KOPT-K1 (cell line): ENCODE results near the gene PLXNB1.

Experiments
- H3K27ac ChIP-seq: fragments of 200-600 bp; sonication (generic); 2 replicates; pipeline ENCODE4 v1.5.1; 2016; ENCODE audit warnings: antibody characterized with exemption, mild to moderate bottlenecking, low read depth, low read length; ENCODE audit not compliant: poor library complexity, severe bottlenecking
- H3K36me3 ChIP-seq: fragments of 200-600 bp; sonication (generic); 2 replicates; pipeline ENCODE4 v1.5.1; 2017; ENCODE audit warnings: antibody characterized with exemption, mild to moderate bottlenecking, low read length, moderate library complexity; ENCODE audit not compliant: insufficient read depth
- H3K9me3 ChIP-seq: fragments of 200-600 bp; sonication (generic); 2 replicates; pipeline ENCODE4 v1.5.1; 2017; ENCODE audit warnings: antibody characterized with exemption, low read length, mild to moderate bottlenecking; ENCODE audit not compliant: insufficient read depth, poor library complexity, severe bottlenecking

The PLXNB1 gene

GRCh38 chr3:48431224-48432029 is 1.5 kb upstream of the PLXNB1 start:
- no peaks in the 10 kb centered on the region for H3K9me3 ChIP-seq
- peaks cover 23% of the 10 kb centered on the region for H3K36me3 ChIP-seq
- H3K27ac ChIP-seq: no peak overlapping the region

DNA sequence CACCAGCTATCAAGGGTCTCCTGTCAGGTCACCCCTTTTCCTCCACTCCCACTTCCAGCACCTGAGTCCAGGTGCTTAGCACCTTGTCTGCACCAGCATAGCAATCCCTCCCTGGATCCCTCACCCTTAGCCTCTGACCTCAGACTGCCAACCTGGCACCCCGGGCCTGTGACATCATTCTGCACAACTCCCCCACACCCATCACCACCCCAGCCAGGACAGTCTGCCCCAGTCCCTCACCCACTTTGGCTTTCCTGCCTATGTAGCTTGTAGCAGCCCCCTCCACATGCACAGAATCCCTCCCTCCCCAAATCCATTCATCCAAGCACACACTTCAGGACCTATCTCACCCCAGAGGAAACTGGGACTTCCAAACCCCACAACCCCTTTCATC is 819 bp upstream of the PLXNB1 start:
- Histone ChIP-seq H3K36me3 (peaks cover 23% of the 10 kb centered on the region), H3K9me3 (no peaks in the 10 kb centered on the region), H3K27ac (no peak overlapping the region)

- Histone ChIP-seq H3K36me3 (peaks cover 23% of the 10 kb centered on the region), H3K27ac (no peak overlapping the region), H3K9me3 (no peaks in the 10 kb centered on the region)
Observed at GRCh38 chr3:48429317-48429959, 448 bp downstream of the PLXNB1 start.

GRCh38 chr3:48428572-48429316 is 1.1 kb downstream of the PLXNB1 start:
- no peaks in the 10 kb centered on the region for H3K9me3 ChIP-seq
- peaks cover 17% of the 10 kb centered on the region for H3K36me3 ChIP-seq
- H3K27ac ChIP-seq: no peak overlapping the region

DNA sequence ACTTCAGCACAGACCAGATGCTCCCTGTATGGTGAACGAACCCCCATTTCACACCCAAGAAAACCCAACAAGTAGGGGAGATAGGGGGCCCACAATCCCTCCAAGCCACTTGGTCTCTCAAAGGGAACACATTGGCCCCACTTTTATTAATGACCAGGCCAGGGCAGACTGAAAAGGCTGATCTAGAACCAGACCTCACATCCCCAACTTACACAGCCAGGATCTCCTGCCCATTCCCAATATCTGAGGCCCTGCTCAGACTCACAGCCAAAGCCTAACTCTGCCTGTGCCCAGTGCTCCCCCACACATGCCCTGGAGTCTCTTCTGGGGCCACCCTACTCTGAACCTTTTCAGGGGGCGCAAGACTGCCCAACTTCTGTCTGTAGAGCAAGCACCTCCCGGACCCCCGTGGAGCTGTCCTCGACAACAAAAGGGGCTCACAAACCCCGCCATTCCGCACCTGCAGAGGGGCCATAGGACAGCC is 1.8 kb downstream of the PLXNB1 start:
- peaks cover 11% of the 10 kb centered on the region for H3K36me3 ChIP-seq
- no peak overlapping the region for H3K27ac ChIP-seq
- H3K9me3 ChIP-seq: no peaks in the 10 kb centered on the region

- Histone ChIP-seq H3K9me3 (no peaks in the 10 kb centered on the region), H3K36me3 (peaks cover 5% of the 10 kb centered on the region; the same call in 1 of the 2 replicates), H3K27ac (no peak overlapping the region)
Observed at GRCh38 chr3:48427630-48427962, 2.3 kb downstream of the PLXNB1 start.

DNA sequence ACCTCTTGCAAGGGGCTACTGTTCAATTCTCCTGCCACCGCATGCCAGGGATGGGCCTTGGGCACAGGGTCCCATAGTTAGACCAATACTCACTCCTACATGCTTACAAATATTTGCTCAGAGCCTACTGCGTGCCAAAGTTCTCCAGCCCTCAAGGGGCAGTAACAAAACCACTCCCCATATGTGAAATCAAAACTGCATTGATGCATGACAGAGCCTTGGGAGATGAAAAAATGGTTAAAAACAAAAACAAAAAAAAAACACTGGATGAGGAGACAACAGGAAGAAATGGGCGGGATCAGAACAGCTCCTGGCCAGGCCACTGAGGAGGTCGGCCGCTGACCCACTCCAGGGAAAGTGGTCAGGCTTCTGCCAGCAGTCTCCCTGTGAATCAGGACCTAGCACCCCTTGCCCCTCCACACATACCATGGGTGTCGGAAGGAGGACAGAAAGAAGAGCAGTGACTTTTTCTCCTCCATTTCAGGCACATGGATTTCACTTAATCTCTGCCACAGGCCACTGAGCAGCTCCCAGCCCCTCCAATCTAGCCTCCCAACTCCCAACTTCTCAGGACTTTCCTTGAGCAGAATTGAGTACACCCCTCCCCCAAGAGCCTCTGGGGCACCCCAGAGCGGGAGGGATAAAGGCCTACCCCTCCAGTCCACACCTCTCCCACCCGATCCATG is 2.8 kb downstream of the PLXNB1 start:
- Histone ChIP-seq H3K9me3 (no peaks in the 10 kb centered on the region), H3K27ac (no peak overlapping the region), H3K36me3 (peaks cover under 1% of the 10 kb centered on the region; the same call in 1 of the 2 replicates)

GRCh38 chr3:48426401-48426909 is 3.4 kb downstream of the PLXNB1 start:
- no peaks in the 10 kb centered on the region for H3K36me3 ChIP-seq
- H3K9me3 ChIP-seq: no peaks in the 10 kb centered on the region
- H3K27ac ChIP-seq: no peak overlapping the region

DNA sequence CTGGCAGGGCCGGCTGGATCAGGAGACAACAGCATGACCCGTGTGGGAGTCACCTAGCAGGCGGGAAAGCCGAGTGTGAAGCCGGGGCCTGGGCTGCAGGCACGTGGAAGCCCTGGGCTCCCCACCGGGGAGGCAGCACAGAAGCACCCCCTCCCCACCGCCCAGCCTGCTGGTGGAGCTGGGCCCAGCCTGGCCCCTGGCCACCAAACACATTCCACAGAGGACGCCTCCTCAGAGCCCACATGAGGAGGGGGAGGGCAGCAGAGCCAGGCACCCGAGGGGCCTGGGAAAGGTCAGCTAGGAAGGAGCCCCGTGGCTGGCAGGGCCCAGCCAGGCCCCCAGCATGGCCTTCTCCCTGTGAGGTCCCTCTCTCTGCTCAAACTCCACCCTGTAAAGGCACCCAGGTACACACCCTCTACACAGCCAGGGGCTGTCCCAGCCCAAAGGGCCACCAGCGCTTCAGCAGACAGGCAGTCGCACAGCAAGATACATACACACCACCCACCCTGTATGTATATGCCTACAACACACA is 4.5 kb downstream of the PLXNB1 start:
- H3K36me3 ChIP-seq: no peaks in the 10 kb centered on the region
- H3K27ac ChIP-seq: no peak overlapping the region
- H3K9me3 ChIP-seq: no peaks in the 10 kb centered on the region

GRCh38 chr3:48423883-48424695 is 5.8 kb downstream of the PLXNB1 start:
- H3K36me3 ChIP-seq: no peaks in the 10 kb centered on the region
- no peaks in the 10 kb centered on the region for H3K9me3 ChIP-seq
- H3K27ac ChIP-seq: no peak overlapping the region

- Histone ChIP-seq H3K27ac (no peak overlapping the region), H3K9me3 (no peaks in the 10 kb centered on the region), H3K36me3 (no peaks in the 10 kb centered on the region)
Observed at GRCh38 chr3:48423241-48423882, 6.5 kb downstream of the PLXNB1 start.

DNA sequence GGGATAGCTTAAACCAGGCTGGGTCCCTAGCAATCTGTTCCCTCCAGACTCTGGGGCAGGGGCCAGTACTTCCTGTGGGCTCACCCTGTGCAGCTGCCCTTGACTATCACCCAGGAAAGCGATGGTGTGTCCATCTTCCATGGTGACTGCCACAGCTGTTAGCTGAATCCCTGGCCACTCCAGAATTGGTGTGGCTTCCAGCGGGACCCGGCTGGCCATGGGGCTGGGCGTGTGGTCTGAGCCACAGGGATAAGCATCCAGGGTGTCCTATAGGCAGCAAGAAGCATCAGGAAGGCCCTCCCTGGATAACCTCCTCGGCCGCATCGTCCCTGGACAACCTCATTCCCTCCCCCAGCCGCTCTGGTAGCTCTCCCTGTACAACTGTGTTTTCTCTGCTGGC is 7.2 kb downstream of the PLXNB1 start:
- Histone ChIP-seq H3K36me3 (no peaks in the 10 kb centered on the region), H3K27ac (no peak overlapping the region), H3K9me3 (no peaks in the 10 kb centered on the region)

- no peak overlapping the region for H3K27ac ChIP-seq
- no peaks in the 10 kb centered on the region for H3K36me3 ChIP-seq
- H3K9me3 ChIP-seq: no peaks in the 10 kb centered on the region
Observed at GRCh38 chr3:48422272-48422671, 7.6 kb downstream of the PLXNB1 start.
